Transverse colon (tissue), 4 donors: Measurements from ENCODE around the gene DIP2B. TPM values are rescaled to one million over a fixed set of nuclear protein-coding genes. Genes with fewer than 3 reads are reported as not detected.

ENCODE experiments used
- DNase-seq: peaks from one replicate; pipeline ENCODE4 v3.0.0-alpha.2; 2019
- H3K27ac ChIP-seq, 4 donors: fragments of 200-600 bp; sonication (generic); 2 replicates each; pipeline ENCODE4 v1.5.1; 2016 to 2018; ENCODE audit warnings: inconsistent platforms in 4 of 4
- H3K27me3 ChIP-seq: fragments of 200-600 bp; sonication (generic); 2 replicates; pipeline ENCODE4 v1.5.1; 2017; ENCODE audit warnings: inconsistent platforms
- H3K36me3 ChIP-seq, 4 donors: fragments of 200-600 bp; sonication (generic); 2 replicates each; pipeline ENCODE4 v1.5.1; 2017 to 2019; ENCODE audit warnings: inconsistent platforms in 4 of 4
- H3K4me1 ChIP-seq, 4 donors: fragments of 200-600 bp; sonication (generic); 2 replicates each; pipeline ENCODE4 v1.5.1; 2017 to 2020; ENCODE audit warnings: inconsistent platforms in 4 of 4
- H3K4me3 ChIP-seq, 4 donors: fragments of 200-600 bp; sonication (generic); 1 replicate in 1 of 4; 2 replicates in 3 of 4; pipeline versions ENCODE4 v1.5.1 to v1.6.1; 2017 to 2019; ENCODE audit warnings: inconsistent platforms in 4 of 4
- H3K9me3 ChIP-seq, 2 donors: fragments of 200-600 bp; sonication (generic); 2 replicates each; pipeline ENCODE4 v1.5.1; 2017 to 2019; ENCODE audit warnings: inconsistent platforms in 2 of 2
- EP300 ChIP-seq: sonication (generic); formaldehyde crosslinking; IDR thresholded peaks from one replicate; pipeline ENCODE4 v1.6.1; 2017; ENCODE audit warnings: antibody characterized with exemption, low read depth
- POLR2A ChIP-seq: fragments of 450-650 bp; IDR thresholded peaks from one replicate; pipeline ENCODE4 v1.6.1; 2016; ENCODE audit warnings: antibody characterized with exemption, mild to moderate bottlenecking, moderate library complexity
- POLR2AphosphoS5 ChIP-seq, 3 donors: sonication (generic); formaldehyde crosslinking; IDR thresholded peaks; one replicate each; pipeline ENCODE4 v1.6.1; 2016; ENCODE audit warnings: antibody characterized with exemption in 3 of 3
- WGBS, 2 donors: methylation state at CpG; one replicate each; pipeline ENCODE4 v1.1.5; 2018; ENCODE audit warnings: low coverage in 1 of 2; 5-methylcytosine and 5-hydroxymethylcytosine counted together
- in situ Hi-C, 4 donors: fragments of 200-750 bp; cut with MboI; loops; one replicate each; pipeline versions ENCODE4 v1.15.0 to v1.15.1; 2017; ENCODE audit warnings: low sequenced_read_pairs in 3 of 4, low pct_ligation_motif_present in 1 of 4, low pct_unique_long_range_greater_than_20kb in 1 of 4
- intact Hi-C: fragments of 100-400 bp; cut with DNase I; formaldehyde crosslinking; loops from one replicate; pipeline ENCODE4 v1.15.1; 2023; ENCODE audit warnings: low total_unique reads
- total RNA-seq, 4 donors: library from RNA; depleted of rRNA; stranded (reverse); fragments of >200 nt; gene quantifications; one replicate each; pipeline ENCODE4 v1.1.0, GENCODE V29; 2016
- TF ChIP-seq, protein P1 (sequence below), 5 experiments: fragments of 200-600 bp in 3 of 5; fragments of 450-650 bp in 2 of 5; sonication (generic) in 3 of 5; IDR thresholded peaks; 1 replicate in 2 of 5; 2 replicates in 3 of 5; pipeline ENCODE4 v1.5.1; 2016 to 2017; ENCODE audit warnings: antibody characterized with exemption in 5 of 5, inconsistent platforms in 3 of 5, mild to moderate bottlenecking in 2 of 5, moderate library complexity in 1 of 5

DIP2B gene
- total RNA-seq, 4 donors from 2014 or later: 40.0 to 129 (median 57.9) TPM

DNA sequence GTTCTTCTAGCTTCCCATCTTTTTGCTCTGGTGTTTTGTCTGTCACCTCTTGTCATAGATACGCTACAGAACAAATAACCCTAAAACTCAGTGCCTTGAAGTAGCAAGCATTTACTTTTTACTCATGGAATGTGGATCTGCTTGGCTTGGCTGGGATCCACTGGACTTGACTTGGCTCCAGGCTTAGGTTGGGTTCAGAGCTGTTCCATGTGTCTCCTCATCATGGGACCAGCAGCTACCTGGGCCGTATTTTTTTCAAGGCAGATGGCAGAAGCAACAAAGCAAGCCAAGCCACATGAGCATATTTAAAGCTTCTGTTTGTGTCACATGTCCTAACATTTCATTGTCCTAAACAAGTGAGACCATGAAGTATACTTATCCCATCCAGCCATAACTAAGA, 210.4 kb downstream of the DIP2B start:
- Histone ChIP-seq H3K36me3 (peaks cover 0 to 61% (median 22%) of the 10 kb centered on the region in 4 donors), H3K27ac (no peak overlapping the region), H3K27me3 (no peaks in the 10 kb centered on the region), H3K4me3 (no peak overlapping the region), H3K9me3 (no peaks in the 10 kb centered on the region), H3K4me1 (no peaks in the 10 kb centered on the region)
- intact Hi-C loops: no loop called here
- WGBS, 2 donors: 75 to 100% methylated on average over 1 to 2 of the region's 2 CpGs
- in situ Hi-C loops: loop anchor here in 1 of 4 donors (25.0 kb wide), 1 partner anchor 278 kb away; no protein-coding TSS in a partner anchor
- DNase-seq: no peak
- TF ChIP-seq, protein P1, sequence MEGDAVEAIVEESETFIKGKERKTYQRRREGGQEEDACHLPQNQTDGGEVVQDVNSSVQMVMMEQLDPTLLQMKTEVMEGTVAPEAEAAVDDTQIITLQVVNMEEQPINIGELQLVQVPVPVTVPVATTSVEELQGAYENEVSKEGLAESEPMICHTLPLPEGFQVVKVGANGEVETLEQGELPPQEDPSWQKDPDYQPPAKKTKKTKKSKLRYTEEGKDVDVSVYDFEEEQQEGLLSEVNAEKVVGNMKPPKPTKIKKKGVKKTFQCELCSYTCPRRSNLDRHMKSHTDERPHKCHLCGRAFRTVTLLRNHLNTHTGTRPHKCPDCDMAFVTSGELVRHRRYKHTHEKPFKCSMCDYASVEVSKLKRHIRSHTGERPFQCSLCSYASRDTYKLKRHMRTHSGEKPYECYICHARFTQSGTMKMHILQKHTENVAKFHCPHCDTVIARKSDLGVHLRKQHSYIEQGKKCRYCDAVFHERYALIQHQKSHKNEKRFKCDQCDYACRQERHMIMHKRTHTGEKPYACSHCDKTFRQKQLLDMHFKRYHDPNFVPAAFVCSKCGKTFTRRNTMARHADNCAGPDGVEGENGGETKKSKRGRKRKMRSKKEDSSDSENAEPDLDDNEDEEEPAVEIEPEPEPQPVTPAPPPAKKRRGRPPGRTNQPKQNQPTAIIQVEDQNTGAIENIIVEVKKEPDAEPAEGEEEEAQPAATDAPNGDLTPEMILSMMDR (IDR thresholded peaks at IDR 0.05): no peak
- TF ChIP-seq POLR2A (no peak), POLR2AphosphoS5 (IDR thresholded peaks at IDR 0.05) (no peak), EP300 (no peak)

DNA sequence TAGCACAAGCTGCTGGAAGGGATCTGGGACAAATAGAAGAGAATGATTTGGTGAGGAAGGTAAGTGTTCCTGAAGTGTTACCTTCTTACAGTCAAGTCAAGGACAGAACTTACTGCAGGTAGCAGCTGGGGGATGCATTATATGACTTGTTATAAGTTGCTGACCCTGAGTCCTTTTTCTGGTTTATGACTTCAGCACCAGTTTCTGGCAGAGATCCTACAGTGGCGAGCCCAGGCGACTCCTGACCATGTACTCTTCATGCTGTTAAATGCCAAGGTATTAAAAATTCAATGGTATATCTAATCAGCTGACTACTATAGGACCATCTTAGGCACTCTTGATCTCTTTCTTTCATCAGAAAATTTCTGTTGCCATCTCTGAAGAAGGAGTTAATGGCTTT, 214.0 kb downstream of the DIP2B start:
- peaks cover 0 to 77% (median 34%) of the 10 kb centered on the region in 4 donors for H3K36me3 ChIP-seq
- intact Hi-C loops: no loop called here
- no peak for DNase-seq
- TF ChIP-seq EP300: no peak
- no peak for TF ChIP-seq POLR2AphosphoS5 (IDR thresholded peaks at IDR 0.05)
- H3K27me3 ChIP-seq: no peaks in the 10 kb centered on the region
- in situ Hi-C loops: loop anchor here in 1 of 4 donors (25.0 kb wide), 1 partner anchor 281 kb away; no protein-coding TSS in a partner anchor
- H3K27ac ChIP-seq: no peak overlapping the region
- no peak overlapping the region for H3K4me3 ChIP-seq
- 98 to 100% methylated on average over 2 of the region's 2 CpGs for WGBS, 2 donors
- H3K9me3 ChIP-seq: no peaks in the 10 kb centered on the region
- no peaks in the 10 kb centered on the region for H3K4me1 ChIP-seq

DNA sequence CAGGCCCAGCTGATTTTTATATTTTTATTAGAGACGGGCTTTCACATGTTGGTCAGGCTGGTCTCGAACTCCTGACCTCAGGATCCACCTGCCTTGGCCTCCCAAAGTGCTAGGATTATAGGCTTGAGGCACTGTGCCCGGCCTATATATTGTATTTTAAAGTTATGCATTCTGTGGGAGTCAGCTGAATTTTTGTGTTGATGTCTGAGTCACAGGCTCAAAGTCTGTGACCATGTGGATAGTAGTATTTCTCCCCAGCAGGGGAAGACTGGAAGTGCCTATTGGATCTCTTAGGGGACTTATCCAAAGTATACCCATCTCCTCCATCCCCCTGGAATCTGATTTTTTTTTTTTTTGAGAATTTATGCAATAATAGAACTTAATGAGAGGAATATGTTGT, 215.3 kb downstream of the DIP2B start:
- Histone ChIP-seq H3K27ac (no peak overlapping the region), H3K36me3 (peaks cover 0 to 76% (median 33%) of the 10 kb centered on the region in 4 donors), H3K27me3 (no peaks in the 10 kb centered on the region), H3K9me3 (no peaks in the 10 kb centered on the region), H3K4me1 (no peaks in the 10 kb centered on the region), H3K4me3 (no peak overlapping the region)
- intact Hi-C loops (no loop called here), in situ Hi-C loops (loop anchor here in 1 of 4 donors (25.0 kb wide), 1 partner anchor 283 kb away; no protein-coding TSS in a partner anchor)
- WGBS, 2 donors: 89% methylated on average over 3 of the region's 3 CpGs
- TF ChIP-seq EP300 (no peak), POLR2A (no peak), POLR2AphosphoS5 (IDR thresholded peaks at IDR 0.05) (no peak)
- TF ChIP-seq, protein P1 (IDR thresholded peaks at IDR 0.05): no peak
- no peak for DNase-seq

DNA sequence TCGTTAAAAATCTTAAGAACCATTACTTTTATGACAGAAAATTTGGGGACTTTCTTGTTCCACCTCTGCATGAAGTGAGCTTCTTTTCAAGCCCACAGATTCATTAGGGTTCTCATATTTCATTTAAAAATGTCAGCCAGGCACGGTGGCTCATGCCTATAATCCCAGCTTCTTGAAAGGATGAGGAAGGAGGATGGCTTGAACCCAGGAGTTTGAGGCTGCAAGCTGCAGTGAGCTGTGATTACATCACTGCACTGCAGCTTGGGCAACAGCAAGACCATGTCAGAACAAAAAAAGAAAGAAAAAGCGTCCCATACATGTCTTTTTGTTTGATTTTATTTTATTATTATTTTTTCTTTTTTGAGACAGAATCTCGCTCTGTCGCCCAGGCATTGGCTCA, 215.7 kb downstream of the DIP2B start:
- Histone ChIP-seq H3K27me3 (no peaks in the 10 kb centered on the region), H3K4me1 (no peaks in the 10 kb centered on the region), H3K9me3 (no peaks in the 10 kb centered on the region), H3K4me3 (no peak overlapping the region), H3K36me3 (peaks cover 0 to 77% (median 32%) of the 10 kb centered on the region in 4 donors), H3K27ac (no peak overlapping the region)
- DNase-seq: no peak
- no peak for TF ChIP-seq POLR2A
- TF ChIP-seq, protein P1 (IDR thresholded peaks at IDR 0.05): no peak
- no peak for TF ChIP-seq POLR2AphosphoS5 (IDR thresholded peaks at IDR 0.05)
- no peak for TF ChIP-seq EP300
- intact Hi-C loops: no loop called here
- 88 to 89% methylated on average over 5 of the region's 5 CpGs for WGBS, 2 donors
- in situ Hi-C loops: loop anchor here in 1 of 4 donors (25.0 kb wide), 1 partner anchor 283 kb away; no protein-coding TSS in a partner anchor

DNA sequence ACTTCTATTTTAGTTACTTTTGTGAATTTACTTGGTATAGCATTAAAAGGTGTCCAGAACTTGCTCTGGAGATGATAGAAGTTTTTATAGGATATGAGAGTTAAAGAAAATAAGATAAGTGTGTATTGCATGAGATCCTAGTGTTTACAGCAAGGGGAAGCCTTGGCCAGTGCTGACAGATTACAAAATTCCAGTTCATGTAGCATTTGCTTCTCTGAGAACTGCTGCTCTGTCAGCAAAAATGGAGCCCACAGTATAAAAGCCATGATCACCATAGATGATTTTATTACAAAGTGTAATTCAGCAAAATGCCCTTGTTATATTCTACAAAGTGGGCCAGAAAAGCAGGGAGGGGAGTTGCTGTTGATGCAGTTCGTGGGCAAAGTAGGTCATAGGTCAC, 219.1 kb downstream of the DIP2B start:
- WGBS, 2 donors: 54 to 60% methylated on average over 1 of the region's 1 CpG
- no peak for DNase-seq

More for the DNA sequence above, 219.1 kb downstream of the DIP2B start:
- intact Hi-C loops: no loop called here
- TF ChIP-seq, protein P1 (IDR thresholded peaks at IDR 0.05): no peak
- TF ChIP-seq POLR2AphosphoS5 (IDR thresholded peaks at IDR 0.05) (no peak), POLR2A (no peak), EP300 (no peak)
- Histone ChIP-seq H3K36me3 (peaks cover 0 to 79% (median 30%) of the 10 kb centered on the region in 4 donors), H3K9me3 (no peaks in the 10 kb centered on the region), H3K4me3 (no peak overlapping the region), H3K27ac (no peak overlapping the region), H3K4me1 (no peaks in the 10 kb centered on the region), H3K27me3 (no peaks in the 10 kb centered on the region)
- in situ Hi-C loops: loop anchor here in 1 of 4 donors (25.0 kb wide), 1 partner anchor 287 kb away; no protein-coding TSS in a partner anchor
